Heart right ventricle (tissue), 16 donors: ENCODE results near the gene BBLN. TPM values are rescaled to one million over a fixed set of nuclear protein-coding genes. Genes with fewer than 3 reads are reported as not detected.

Source experiments
- ATAC-seq, 8 donors: fragments of 200-7000 bp; cut with Tn5 transposase; one replicate each; pipeline ENCODE4 v1.9.1; 2020; ENCODE audit warnings: mild to moderate bottlenecking in 8 of 8, moderate library complexity in 8 of 8, moderate number of reproducible peaks in 1 of 8
- DNase-seq, 2 donors: peaks; one replicate each; pipeline ENCODE4 v3.0.0-alpha.2; 2020
- H3K27ac ChIP-seq, 10 donors: fragments of 200-600 bp; sonication (generic) in 2 of 10; one replicate each; pipeline versions ENCODE4 v1.5.0 to v1.8.0; 2020 to 2022; ENCODE audit warnings: mild to moderate bottlenecking in 3 of 10
- H3K27me3 ChIP-seq, 7 donors: fragments of 200-600 bp; one replicate each; pipeline ENCODE4 v1.8.0; 2021 to 2022; ENCODE audit warnings: mild to moderate bottlenecking in 2 of 7
- H3K36me3 ChIP-seq, 9 donors: fragments of 200-600 bp; sonication (generic) in 1 of 9; one replicate each; pipeline versions ENCODE4 v1.5.0 to v1.8.0; 2020 to 2022; ENCODE audit warnings: mild to moderate bottlenecking in 2 of 9
- H3K4me1 ChIP-seq, 9 donors: fragments of 200-600 bp; sonication (generic) in 1 of 9; one replicate each; pipeline versions ENCODE4 v1.5.0 to v1.8.0; 2020 to 2022; ENCODE audit warnings: mild to moderate bottlenecking in 4 of 9
- H3K4me3 ChIP-seq, 10 donors: fragments of 200-600 bp; sonication (generic) in 2 of 10; one replicate each; pipeline versions ENCODE4 v1.5.0 to v1.8.0; 2020 to 2022; ENCODE audit warnings: mild to moderate bottlenecking in 7 of 10, moderate library complexity in 2 of 10
- H3K9me3 ChIP-seq, 11 donors: fragments of 200-600 bp in 10 of 11; sonication (generic) in 2 of 11; one replicate each; pipeline versions ENCODE4 v1.5.0 to v1.8.0; 2013 to 2022; ENCODE audit warnings: mild to moderate bottlenecking in 2 of 11, control low read depth in 1 of 11, moderate library complexity in 1 of 11
- WGBS, 2 donors: extraction: QIAGEN DNeasy Blood & Tissue Kit; methylation state at CpG; one replicate each; pipeline ENCODE4 v1.1.7; 2013; ENCODE audit warnings: inconsistent platforms in 1 of 2; 5-methylcytosine and 5-hydroxymethylcytosine counted together
- intact Hi-C, 10 donors: fragments of 100-400 bp; cut with DNase I; formaldehyde crosslinking; loops; one replicate each; pipeline versions ENCODE4 v1.11.1 to v1.14.2; 2022
- polyA plus RNA-seq, 2 donors: library from polyadenylated mRNA; stranded (reverse); fragments of 200-250 nt; gene quantifications; one replicate each; pipeline ENCODE4 v1.2.3, GENCODE V29; 2013
- total RNA-seq, 10 donors: library from RNA; stranded (reverse); fragmentation: NEBNext Ultra II Directional in 3 of 10; extraction: Animal tissue kit (Norgen Biotek cat#: 25700) in 3 of 10; gene quantifications; one replicate each; pipeline versions ENCODE4 v1.2.1 to v1.2.4, GENCODE V29; 2021 to 2023
- TF ChIP-seq, protein P1 (sequence below), 9 donors: fragments of 200-600 bp; sonication (generic) in 2 of 9; IDR thresholded peaks; one replicate each; pipeline versions ENCODE4 v1.5.0 to v1.8.0; 2021 to 2022; ENCODE audit warnings: antibody characterized with exemption in 9 of 9, mild to moderate bottlenecking in 5 of 9, moderate library complexity in 1 of 9
- donor health status: Arrhythmogenic right ventricular cardiomyopathy.
- donor health status: ischemic (EF 13 %, LVEDD 7.1; RV severe dilation, severe dysfunction).
- donor health status: healthy with polysubstance abuse.
- donor health status: DM: no; HTN: yes; CAD: no.
- donor health status: DM: no; HTN: no; CAD: no.
- donor health status: ischemic (EF 25% LVEDD 6.9; RV normal size, moderate dysfunction).
- donor health status: ischemic (EF 25% LVEDD 5.7; RV mildly dilated, moderate dysfunction).
- donor health status: healthy.
- donor health status: DM: yes; HTN: yes; CAD: no.
- donor health status: Ischemic cardiomyopathy.
- donor health status: ischemic (EF 35%, LVEDD 5.7; RV mildly dilated, moderate dysfunction).
- donor health status: nonischemic (EF 11% LVEDD 7.7; RV severe dilation, severe dysfunction).
- donor health status: DM: yes; HTN: yes; CAD: no.
- donor health status: PGD.
- donor health status: ischemic (EF 29% LVEDD 5.4; RV normal size, mild dysfunction).
- donor health status: nonischemic (EF 23%, LVEDD 6.1; RV moderate dilation, normal function).

Gene BBLN
- total and polyA plus RNA-seq, 12 donors: 29.5 to 159 (median 38.6) TPM

DNA sequence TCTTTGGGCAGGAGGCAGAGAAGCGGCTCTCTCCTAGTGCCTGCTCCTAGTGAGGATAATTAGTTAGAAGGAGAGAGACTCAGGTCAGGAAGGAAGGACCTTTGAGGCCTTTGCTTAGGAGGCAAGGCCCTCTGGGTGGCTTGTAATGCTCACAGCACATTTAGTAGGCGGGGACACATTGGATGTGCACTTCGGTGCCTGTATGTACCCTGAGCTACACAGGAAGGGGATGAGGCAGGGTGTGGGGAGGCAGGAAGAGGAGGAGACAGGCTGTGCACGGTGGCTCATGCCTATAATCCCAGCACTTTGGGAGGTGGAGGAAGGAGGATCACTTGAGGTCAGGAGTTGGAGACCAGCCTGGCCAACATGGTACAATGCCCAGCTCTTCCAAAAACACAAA, 18.0 kb upstream of the BBLN start:
- TF ChIP-seq, protein P1, sequence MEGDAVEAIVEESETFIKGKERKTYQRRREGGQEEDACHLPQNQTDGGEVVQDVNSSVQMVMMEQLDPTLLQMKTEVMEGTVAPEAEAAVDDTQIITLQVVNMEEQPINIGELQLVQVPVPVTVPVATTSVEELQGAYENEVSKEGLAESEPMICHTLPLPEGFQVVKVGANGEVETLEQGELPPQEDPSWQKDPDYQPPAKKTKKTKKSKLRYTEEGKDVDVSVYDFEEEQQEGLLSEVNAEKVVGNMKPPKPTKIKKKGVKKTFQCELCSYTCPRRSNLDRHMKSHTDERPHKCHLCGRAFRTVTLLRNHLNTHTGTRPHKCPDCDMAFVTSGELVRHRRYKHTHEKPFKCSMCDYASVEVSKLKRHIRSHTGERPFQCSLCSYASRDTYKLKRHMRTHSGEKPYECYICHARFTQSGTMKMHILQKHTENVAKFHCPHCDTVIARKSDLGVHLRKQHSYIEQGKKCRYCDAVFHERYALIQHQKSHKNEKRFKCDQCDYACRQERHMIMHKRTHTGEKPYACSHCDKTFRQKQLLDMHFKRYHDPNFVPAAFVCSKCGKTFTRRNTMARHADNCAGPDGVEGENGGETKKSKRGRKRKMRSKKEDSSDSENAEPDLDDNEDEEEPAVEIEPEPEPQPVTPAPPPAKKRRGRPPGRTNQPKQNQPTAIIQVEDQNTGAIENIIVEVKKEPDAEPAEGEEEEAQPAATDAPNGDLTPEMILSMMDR (IDR thresholded peaks at IDR 0.05): no peak
- Histone ChIP-seq H3K9me3 (no peaks in the 10 kb centered on the region), H3K4me3 (no peak overlapping the region), H3K27ac (peak overlapping the region in 2 of 10 donors; percentile 40 to 68), H3K4me1 (peaks cover 0 to 23% (median 14%) of the 10 kb centered on the region in 9 donors), H3K36me3 (no peaks in the 10 kb centered on the region), H3K27me3 (no peaks in the 10 kb centered on the region)
- WGBS, 2 donors: 58 to 63% methylated on average over 4 of the region's 4 CpGs
- ATAC-seq (peak in 7 of 8 donors; percentile 42 to 78 (median 51)), DNase-seq (peak in 1 of 2 donors; percentile 14)
- intact Hi-C loops: no loop called here

DNA sequence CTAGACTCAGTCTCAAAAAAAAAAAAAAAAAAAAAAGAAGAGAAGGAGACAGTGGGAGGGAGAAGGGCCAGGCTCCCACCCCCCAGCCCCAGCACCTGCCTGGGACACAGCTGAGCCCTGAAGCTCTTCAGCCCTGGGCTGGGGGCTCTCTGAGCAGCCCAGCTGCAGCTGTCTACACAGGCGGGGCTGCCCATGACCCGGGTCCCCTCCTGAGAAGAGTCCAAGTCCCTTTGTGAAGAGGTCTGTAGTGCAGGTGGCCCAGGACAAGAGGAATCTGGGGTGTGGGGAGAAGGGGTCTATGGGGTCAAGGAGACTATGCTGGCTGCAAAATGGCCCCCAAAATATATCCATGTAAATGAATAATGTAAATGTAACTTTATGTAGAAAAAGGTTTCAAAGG, 17.5 kb upstream of the BBLN start:
- 97 to 100% methylated on average over 2 of the region's 2 CpGs for WGBS, 2 donors

DNA sequence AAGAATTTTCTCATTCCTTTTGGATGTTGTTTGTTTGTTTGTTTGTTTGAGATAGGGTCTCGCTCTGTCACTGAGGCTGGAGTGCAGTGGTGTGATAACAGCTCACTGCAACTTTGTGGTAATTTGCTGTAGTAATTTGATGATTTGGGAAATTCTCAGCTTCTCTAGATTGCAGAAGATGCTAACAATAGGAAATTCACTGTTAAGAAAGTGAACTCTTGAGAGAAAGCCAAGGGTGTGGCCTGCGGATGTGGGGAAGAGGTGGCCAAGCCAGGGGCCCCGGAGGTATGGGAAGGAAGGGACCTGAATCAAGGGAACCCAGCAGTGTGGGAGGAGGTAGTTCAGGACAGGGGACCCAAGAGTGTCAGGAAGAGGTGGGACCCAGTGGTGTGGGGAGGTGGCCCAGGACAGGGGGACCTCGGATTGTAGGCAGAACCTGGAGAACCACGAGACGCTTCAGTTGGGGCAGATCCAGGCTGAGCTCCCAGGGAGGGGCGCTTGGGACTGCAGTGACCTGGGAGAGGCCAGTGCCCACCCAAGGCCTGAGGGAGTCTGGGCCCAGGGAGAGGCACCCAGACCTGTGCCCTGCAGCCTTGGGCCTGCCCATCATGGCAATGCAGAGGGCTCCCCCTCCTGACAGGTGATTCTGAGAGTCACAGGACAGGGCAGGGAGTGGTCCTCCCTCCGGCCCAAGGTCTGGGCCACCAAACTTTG, 16.4 kb upstream of the BBLN start:
- peak overlapping the region in 9 of 10 donors; percentile 4 to 68 (median 42) for H3K27ac ChIP-seq
- H3K4me1 ChIP-seq: peaks cover under 1 to 27% (median 17%) of the 10 kb centered on the region in 9 donors
- no peaks in the 10 kb centered on the region for H3K27me3 ChIP-seq
- DNase-seq (peak in 1 of 2 donors; percentile 9), ATAC-seq (peak in 6 of 8 donors; percentile 30 to 54 (median 47))
- no peak overlapping the region for H3K4me3 ChIP-seq
- WGBS, 2 donors: 63 to 70% methylated on average over 8 of the region's 8 CpGs
- TF ChIP-seq, protein P1 (IDR thresholded peaks at IDR 0.05): no peak
- no peaks in the 10 kb centered on the region for H3K36me3 ChIP-seq
- intact Hi-C loops: no loop called here
- no peaks in the 10 kb centered on the region for H3K9me3 ChIP-seq

More for the DNA sequence above, 17.5 kb upstream of the BBLN start:
- Histone ChIP-seq H3K27me3 (no peaks in the 10 kb centered on the region), H3K4me3 (no peak overlapping the region), H3K4me1 (peaks cover 0 to 23% (median 14%) of the 10 kb centered on the region in 9 donors), H3K36me3 (no peaks in the 10 kb centered on the region), H3K27ac (peak overlapping the region in 1 of 10 donors; percentile 68), H3K9me3 (no peaks in the 10 kb centered on the region)
- peak in 1 of 8 donors; percentile 13 for ATAC-seq
- intact Hi-C loops: no loop called here
- TF ChIP-seq, protein P1 (IDR thresholded peaks at IDR 0.05): no peak
- peak in 1 of 2 donors; percentile 5 for DNase-seq

DNA sequence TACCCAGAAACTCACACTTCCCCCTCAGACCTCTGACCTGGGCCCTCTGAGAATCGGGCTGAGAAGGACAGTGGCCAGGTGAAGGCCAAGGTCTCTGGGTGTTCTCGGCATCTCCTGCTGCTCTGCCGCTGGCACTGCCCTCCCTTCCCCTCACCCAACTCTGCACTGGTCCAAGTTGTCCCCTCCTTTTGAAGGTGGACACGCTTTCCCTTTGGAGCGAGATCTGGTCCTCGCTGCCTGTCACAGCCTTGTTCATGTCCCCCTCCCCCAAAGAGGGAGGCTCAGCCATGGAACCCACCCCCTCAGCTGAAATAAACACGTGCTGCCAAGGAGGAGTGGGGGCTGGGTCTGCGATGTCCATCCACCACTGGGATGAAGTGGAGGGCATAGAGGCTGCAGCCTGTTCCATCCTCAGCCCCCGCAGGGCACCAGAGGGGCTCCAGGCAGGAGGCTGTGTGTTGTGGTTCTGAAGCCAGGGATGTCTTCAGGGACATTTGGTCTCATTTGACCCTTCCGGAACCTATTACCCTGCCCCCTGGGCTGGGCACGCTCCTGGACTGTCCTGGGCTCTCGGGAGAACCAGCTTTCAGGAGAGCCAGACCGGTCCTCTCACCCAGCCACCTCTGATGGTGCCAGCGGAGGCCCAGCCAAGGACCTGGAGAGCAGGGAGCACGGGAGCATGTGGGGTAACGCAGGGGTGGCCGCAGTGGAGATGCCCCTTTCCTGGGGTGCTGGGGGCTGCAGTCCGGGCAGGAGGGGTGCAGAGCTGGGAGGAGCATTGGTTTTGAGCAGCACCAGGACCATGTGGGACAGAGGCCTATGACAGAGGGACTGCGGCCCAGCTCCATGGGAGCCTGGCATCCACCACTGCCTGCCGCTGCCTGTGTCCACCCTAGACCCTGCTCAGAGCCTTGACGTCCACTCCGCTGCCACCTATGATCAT, 15.6 kb upstream of the BBLN start:
- peak in 1 of 2 donors; percentile 7 for DNase-seq
- ATAC-seq: no peak
- WGBS, 2 donors: 91 to 92% methylated on average over 22 of the region's 22 CpGs
- intact Hi-C loops: no loop called here
- Histone ChIP-seq H3K4me3 (no peak overlapping the region), H3K4me1 (peaks cover 5 to 36% (median 24%) of the 10 kb centered on the region in 9 donors), H3K9me3 (no peaks in the 10 kb centered on the region), H3K36me3 (no peaks in the 10 kb centered on the region), H3K27ac (peak overlapping the region in 8 of 10 donors; percentile 4 to 68 (median 47)), H3K27me3 (no peaks in the 10 kb centered on the region)
- TF ChIP-seq, protein P1 (IDR thresholded peaks at IDR 0.05): no peak
